ENCODE results near the gene FXYD7.

Gene FXYD7

DNA sequence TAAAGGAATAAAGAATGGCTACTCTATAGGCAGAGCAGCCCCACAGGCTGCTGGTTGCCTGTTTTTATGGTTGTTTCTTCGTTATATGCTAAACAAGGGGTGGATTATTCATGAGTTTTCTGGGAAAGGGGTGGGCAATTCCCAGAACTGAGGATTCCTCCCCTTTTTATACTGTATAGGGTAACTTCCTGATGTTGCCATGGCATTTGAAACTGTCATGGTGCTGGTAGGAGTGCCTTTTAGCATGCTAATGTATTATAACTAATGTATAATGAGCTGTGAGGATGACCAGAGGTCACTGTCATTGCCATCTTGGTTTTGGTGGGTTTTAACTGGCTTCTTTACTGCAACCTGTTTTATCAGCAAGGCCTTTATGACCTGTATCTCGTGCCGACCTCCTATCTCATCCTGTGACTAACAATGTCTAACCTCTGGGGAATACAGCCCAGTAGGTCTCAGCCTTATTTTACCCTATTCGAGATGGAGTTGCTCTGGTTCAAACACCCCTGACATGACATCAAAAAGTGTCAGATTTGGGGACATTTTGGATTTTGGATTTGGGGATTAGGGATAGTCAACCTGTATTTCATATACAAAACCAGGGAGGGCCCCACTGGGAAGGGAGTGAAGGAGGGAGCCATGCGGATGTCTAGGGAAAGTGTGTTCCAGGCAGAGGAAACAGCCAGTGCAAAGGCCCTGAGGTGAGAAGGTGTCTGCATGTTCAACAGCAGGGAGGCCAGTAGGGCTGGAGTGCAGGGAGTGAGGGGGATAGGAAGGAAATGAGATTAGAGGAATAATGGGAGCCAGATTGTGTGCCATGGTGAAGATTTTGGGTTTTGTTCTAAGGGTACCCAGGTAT lies 22.4 kb downstream of the FXYD7 start:
- no peak overlapping the region for H3K27ac ChIP-seq
- TF ChIP-seq ZFX (IDR thresholded peaks at IDR 0.05), result no peak
- TF ChIP-seq, protein P1, sequence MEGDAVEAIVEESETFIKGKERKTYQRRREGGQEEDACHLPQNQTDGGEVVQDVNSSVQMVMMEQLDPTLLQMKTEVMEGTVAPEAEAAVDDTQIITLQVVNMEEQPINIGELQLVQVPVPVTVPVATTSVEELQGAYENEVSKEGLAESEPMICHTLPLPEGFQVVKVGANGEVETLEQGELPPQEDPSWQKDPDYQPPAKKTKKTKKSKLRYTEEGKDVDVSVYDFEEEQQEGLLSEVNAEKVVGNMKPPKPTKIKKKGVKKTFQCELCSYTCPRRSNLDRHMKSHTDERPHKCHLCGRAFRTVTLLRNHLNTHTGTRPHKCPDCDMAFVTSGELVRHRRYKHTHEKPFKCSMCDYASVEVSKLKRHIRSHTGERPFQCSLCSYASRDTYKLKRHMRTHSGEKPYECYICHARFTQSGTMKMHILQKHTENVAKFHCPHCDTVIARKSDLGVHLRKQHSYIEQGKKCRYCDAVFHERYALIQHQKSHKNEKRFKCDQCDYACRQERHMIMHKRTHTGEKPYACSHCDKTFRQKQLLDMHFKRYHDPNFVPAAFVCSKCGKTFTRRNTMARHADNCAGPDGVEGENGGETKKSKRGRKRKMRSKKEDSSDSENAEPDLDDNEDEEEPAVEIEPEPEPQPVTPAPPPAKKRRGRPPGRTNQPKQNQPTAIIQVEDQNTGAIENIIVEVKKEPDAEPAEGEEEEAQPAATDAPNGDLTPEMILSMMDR (conservative IDR thresholded peaks at IDR 0.05), result no peak

DNA sequence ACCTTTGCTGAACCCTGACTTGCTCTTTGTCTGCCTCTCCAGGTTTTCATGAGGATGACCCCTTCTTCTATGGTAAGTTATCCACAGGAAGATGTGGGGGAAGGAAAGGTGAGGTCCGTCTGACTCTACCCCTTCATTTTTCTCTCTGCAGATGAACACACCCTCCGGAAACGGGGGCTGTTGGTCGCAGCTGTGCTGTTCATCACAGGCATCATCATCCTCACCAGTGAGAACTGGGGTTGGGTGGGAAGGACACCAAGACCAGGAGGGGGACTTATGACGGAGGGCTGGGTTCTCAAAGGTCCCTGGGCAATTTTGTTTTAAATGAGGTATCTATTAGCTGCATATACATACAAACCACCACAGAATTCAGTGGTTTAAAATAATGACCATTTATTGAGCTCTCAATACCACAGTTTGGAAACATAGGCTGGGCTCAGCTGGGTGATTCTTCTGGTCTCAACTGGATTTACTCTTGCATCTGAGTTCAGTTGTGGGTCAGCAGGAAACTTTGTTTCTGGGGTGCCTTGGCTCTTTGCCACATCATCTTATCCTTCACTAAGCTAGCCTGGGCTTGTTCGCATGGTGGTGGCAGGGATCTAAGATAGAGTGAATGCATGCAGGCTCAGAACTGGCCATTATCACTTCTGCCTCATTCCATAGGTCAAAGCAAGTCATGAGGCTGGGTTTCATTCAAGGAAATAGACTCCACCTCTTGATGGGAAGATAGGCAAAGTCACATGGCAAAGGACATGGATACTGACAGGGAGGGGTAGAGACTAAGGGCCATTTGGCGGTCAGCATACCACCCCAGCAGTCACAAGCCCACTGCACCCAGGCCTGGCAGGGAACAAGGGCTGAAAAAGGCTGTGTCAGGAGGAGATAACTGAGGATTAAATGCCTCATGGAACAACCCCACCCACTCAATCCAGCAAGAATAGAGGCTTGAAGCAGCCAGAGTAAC lies 23.3 kb downstream of the FXYD7 start:
- H3K27ac ChIP-seq, result no peak overlapping the region
- TF ChIP-seq, protein P1 (conservative IDR thresholded peaks at IDR 0.05), result no peak
- TF ChIP-seq ZFX (IDR thresholded peaks at IDR 0.05), result no peak

DNA sequence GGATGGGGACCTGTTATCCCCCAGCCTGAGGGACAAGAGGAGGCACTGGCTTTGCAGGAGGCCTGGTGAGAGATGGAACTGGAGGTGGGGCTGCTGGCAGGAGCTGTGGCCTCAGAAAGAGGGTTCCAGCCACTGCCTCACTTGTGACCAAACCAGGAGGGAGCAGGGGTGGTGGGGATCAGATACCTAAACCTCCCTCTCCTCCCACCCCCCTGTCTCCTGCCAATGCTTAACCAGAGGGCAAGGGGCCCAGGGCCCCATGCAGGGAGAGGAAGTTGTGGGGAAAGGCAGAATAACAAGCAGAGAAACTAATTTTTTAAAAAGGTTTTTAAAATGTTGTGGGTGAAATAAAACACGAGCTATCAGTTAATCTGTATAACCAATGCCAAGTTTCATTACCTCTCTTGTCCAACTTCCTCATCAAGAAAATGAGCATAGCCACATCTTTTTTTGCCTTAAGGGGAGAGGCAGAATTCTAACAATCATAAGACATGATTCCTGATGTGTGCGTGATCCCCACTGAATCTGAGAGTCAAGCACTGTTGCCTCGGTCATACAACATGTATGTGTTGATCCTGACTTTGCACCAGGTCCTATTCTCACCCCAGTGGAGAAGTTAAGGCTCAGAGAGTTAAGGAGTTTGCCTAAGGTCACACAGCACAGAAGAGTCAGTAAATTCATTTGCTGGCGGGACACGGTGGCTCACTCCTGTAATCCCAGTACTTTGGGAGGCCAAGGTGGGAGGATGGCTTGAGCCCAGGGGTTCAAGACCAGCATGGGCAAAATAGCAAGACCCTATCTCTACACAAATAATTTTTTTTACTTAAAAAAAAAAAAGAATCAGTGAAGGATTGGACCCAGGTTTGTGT lies 24.4 kb downstream of the FXYD7 start:
- TF ChIP-seq ZFX (IDR thresholded peaks at IDR 0.05), result no peak
- TF ChIP-seq, protein P1 (conservative IDR thresholded peaks at IDR 0.05), result no peak
- no peak overlapping the region for H3K27ac ChIP-seq

DNA sequence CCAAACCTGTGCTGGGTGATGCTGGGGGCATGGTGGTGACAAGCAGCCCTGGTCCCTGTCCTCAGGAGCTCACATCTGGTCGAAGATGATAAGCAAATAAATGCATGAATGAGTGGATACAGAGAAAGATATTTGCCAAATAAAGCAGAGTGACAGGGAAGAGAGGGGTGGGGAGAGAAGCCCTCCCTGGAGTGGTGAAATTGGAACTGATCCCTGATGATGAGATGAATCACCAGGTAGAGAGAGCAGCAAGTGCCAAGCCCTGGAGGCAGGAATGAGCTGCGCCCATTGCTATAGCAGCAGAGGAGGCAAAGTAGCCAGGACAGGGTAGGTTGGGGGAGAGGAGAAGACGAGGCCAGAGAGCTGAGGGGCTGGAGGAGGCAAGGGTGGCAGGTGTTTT lies 25.1 kb downstream of the FXYD7 start:
- no peak overlapping the region for H3K27ac ChIP-seq
- TF ChIP-seq ZFX (IDR thresholded peaks at IDR 0.05), result no peak
- TF ChIP-seq, protein P1 (conservative IDR thresholded peaks at IDR 0.05), result no peak

DNA sequence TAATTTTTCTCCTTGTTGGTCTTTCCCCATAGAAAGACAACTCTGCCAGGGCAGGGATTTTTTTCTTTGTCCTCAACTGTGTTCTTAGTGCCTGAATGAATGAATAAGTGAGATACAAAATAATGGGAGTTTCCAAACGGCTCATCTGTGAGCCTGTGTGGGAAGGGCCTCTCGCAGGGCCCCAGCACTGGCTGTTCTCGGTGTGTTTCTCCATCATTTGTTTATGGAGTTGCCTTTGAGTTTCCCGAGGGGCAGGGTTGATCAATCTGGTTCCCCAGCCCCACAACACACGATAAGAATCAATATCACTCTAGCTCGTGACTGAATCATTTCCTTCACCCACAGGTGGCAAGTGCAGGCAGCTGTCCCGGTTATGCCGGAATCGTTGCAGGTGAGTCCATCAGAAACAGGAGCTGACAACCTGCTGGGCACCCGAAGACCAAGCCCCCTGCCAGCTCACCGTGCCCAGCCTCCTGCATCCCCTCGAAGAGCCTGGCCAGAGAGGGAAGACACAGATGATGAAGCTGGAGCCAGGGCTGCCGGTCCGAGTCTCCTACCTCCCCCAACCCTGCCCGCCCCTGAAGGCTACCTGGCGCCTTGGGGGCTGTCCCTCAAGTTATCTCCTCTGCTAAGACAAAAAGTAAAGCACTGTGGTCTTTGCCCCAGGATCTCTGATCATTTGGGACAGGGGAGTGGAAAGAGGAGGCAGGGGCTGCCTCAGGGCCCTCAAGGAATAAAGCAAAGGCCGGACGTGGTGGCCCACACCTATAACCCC lies 26.4 kb downstream of the FXYD7 start:
- H3K27ac ChIP-seq, result no peak overlapping the region
- TF ChIP-seq, protein P1 (conservative IDR thresholded peaks at IDR 0.05), result no peak
- TF ChIP-seq ZFX (IDR thresholded peaks at IDR 0.05), result no peak

DNA sequence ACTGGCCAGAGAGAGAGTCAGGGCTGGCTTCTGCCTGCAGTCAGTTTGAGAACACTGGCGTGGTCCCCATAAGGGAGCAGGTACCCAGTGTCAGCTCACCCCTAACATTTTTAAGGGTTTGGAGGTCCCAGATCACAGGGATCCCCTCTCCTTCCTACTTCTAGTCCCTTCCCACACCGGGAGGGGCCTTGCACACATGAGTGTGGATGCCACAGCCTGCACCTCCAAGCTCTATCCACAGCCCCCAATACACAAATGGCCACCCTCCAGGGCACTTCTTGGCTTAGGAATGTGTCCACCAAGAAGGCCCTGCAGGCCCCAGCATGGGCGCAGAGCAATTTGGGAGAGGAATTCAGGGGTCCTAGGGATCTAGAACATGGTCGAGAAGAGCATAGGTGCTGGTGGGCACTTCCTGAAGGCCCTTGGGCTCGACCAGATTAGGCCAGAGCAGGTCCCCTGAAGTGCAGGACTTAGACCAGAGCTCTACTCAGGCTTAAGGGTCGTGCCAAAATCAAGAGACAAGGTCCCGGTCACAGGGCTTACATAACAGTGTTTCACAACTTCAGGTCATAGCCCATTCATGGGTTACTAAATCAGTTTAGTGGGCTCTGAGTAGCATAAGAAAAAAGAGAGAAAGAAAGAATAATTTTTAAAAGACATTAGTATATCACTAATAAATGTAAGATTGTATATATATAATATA lies 27.5 kb downstream of the FXYD7 start:
- H3K27ac ChIP-seq, result no peak overlapping the region
- TF ChIP-seq ZFX (IDR thresholded peaks at IDR 0.05), result no peak
- TF ChIP-seq, protein P1 (conservative IDR thresholded peaks at IDR 0.05), result no peak

Measured in C4-2B (cell line).